ENCODE data around the gene LOC101059915.

The LOC101059915 gene

GRCh38 chrX:71650333-71650969 is 16.9 kb upstream of the LOC101059915 start:
- no peak overlapping the region for H3K4me3 Mint-ChIP-seq
- H3K4me1 Mint-ChIP-seq: no peaks in the 10 kb centered on the region

GRCh38 chrX:71652405-71652804 is 14.9 kb upstream of the LOC101059915 start:
- no peaks in the 10 kb centered on the region for H3K27me3 ChIP-seq (ENCODE audit: control insufficient read depth, insufficient read depth, low read length, poor library complexity, severe bottlenecking)
- H3K4me3 Mint-ChIP-seq: no peak overlapping the region
- H3K36me3 Mint-ChIP-seq (ENCODE audit: low read depth): no peaks in the 10 kb centered on the region
- no peaks in the 10 kb centered on the region for H3K4me1 ChIP-seq (ENCODE audit: control insufficient read depth, insufficient read depth, low read length)
- no peaks in the 10 kb centered on the region for H3K27me3 Mint-ChIP-seq (ENCODE audit: insufficient read depth)
- no peak overlapping the region for H3K27ac ChIP-seq (ENCODE audit: low read depth, low read length)
- peaks cover 68% of the 10 kb centered on the region for H3K9me3 Mint-ChIP-seq
- no peaks in the 10 kb centered on the region for H3K9me3 ChIP-seq (ENCODE audit: control insufficient read depth, low read length)
- H3K9ac ChIP-seq (ENCODE audit: extremely low read depth, low read length, poor library complexity, severe bottlenecking): no peak overlapping the region
- H3K27ac Mint-ChIP-seq: no peak overlapping the region
- no peaks in the 10 kb centered on the region for H3K36me3 ChIP-seq (ENCODE audit: control insufficient read depth, insufficient read depth, low read length)
- H3K4me1 Mint-ChIP-seq: no peaks in the 10 kb centered on the region
- no peak overlapping the region for H3K4me3 ChIP-seq (ENCODE audit: low read length)
- TF ChIP-seq, protein P1, sequence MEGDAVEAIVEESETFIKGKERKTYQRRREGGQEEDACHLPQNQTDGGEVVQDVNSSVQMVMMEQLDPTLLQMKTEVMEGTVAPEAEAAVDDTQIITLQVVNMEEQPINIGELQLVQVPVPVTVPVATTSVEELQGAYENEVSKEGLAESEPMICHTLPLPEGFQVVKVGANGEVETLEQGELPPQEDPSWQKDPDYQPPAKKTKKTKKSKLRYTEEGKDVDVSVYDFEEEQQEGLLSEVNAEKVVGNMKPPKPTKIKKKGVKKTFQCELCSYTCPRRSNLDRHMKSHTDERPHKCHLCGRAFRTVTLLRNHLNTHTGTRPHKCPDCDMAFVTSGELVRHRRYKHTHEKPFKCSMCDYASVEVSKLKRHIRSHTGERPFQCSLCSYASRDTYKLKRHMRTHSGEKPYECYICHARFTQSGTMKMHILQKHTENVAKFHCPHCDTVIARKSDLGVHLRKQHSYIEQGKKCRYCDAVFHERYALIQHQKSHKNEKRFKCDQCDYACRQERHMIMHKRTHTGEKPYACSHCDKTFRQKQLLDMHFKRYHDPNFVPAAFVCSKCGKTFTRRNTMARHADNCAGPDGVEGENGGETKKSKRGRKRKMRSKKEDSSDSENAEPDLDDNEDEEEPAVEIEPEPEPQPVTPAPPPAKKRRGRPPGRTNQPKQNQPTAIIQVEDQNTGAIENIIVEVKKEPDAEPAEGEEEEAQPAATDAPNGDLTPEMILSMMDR (conservative IDR thresholded peaks at IDR 0.05): peak; percentile 76
- DNase-seq: peak; percentile 76
- WGBS, 2 experiments (ENCODE audit: insufficient coverage in 1 of 2, insufficient read length in 1 of 2): 100% methylated on average over 1 of the region's 2 CpGs; no CpG with 5 or more reads in 1 of the 2 experiments

More at GRCh38 chrX:71650333-71650969, 16.9 kb upstream of the LOC101059915 start:
- Histone ChIP-seq H3K4me3 (ENCODE audit: low read length) (no peak overlapping the region), H3K9ac (ENCODE audit: extremely low read depth, low read length, poor library complexity, severe bottlenecking) (no peak overlapping the region), H3K27ac (ENCODE audit: low read depth, low read length) (no peak overlapping the region), H3K9me3 (ENCODE audit: control insufficient read depth, low read length) (no peaks in the 10 kb centered on the region), H3K27me3 (ENCODE audit: control insufficient read depth, insufficient read depth, low read length, poor library complexity, severe bottlenecking) (no peaks in the 10 kb centered on the region), H3K36me3 (ENCODE audit: control insufficient read depth, insufficient read depth, low read length) (no peaks in the 10 kb centered on the region), H3K4me1 (ENCODE audit: control insufficient read depth, insufficient read depth, low read length) (no peaks in the 10 kb centered on the region)
- TF ChIP-seq, protein P1 (conservative IDR thresholded peaks at IDR 0.05): peak; percentile 33
- WGBS, 2 experiments (ENCODE audit: insufficient coverage in 1 of 2, insufficient read length in 1 of 2): 82 to 100% methylated on average over 1 to 2 of the region's 4 CpGs
- DNase-seq: no peak
- H3K27me3 Mint-ChIP-seq (ENCODE audit: insufficient read depth): no peaks in the 10 kb centered on the region
- H3K36me3 Mint-ChIP-seq (ENCODE audit: low read depth): no peaks in the 10 kb centered on the region
- H3K9me3 Mint-ChIP-seq: peaks cover 65% of the 10 kb centered on the region
- no peak overlapping the region for H3K27ac Mint-ChIP-seq

DNA sequence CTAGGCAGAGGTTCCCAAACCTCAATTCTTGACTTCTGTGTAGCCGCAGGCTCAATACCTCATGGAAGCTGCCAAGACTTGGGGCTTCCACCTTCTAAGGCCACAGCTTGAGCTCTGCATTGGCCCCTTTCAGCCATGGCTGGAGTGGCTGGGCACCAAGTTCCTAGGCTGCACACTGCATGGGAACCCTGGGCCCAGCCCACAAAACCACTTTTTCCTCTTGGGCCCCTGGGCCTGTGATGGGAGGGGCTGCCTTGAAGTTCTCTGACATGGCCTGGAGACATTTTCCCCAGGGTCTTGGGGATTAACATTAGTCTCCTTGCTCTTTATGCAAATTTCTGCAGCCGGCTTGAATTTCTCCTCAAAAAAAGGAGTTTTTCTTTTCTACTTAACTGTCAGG is 14.0 kb upstream of the LOC101059915 start:
- H3K4me3 ChIP-seq (ENCODE audit: low read length): no peak overlapping the region
- no peak for DNase-seq
- 93% methylated on average over 2 of the region's 2 CpGs; no CpG with 5 or more reads in 1 of the 2 experiments for WGBS, 2 experiments (ENCODE audit: insufficient coverage in 1 of 2, insufficient read length in 1 of 2)
- H3K9me3 ChIP-seq (ENCODE audit: control insufficient read depth, low read length): no peaks in the 10 kb centered on the region
- H3K27me3 Mint-ChIP-seq (ENCODE audit: insufficient read depth): no peaks in the 10 kb centered on the region
- H3K9ac ChIP-seq (ENCODE audit: extremely low read depth, low read length, poor library complexity, severe bottlenecking): no peak overlapping the region
- no peak overlapping the region for H3K27ac Mint-ChIP-seq
- H3K36me3 ChIP-seq (ENCODE audit: control insufficient read depth, insufficient read depth, low read length): no peaks in the 10 kb centered on the region
- no peak overlapping the region for H3K27ac ChIP-seq (ENCODE audit: low read depth, low read length)
- H3K9me3 Mint-ChIP-seq: peaks cover 72% of the 10 kb centered on the region
- H3K4me3 Mint-ChIP-seq: no peak overlapping the region
- H3K4me1 ChIP-seq (ENCODE audit: control insufficient read depth, insufficient read depth, low read length): no peaks in the 10 kb centered on the region
- TF ChIP-seq, protein P1 (conservative IDR thresholded peaks at IDR 0.05): no peak
- H3K4me1 Mint-ChIP-seq: no peaks in the 10 kb centered on the region
- no peaks in the 10 kb centered on the region for H3K36me3 Mint-ChIP-seq (ENCODE audit: low read depth)
- H3K27me3 ChIP-seq (ENCODE audit: control insufficient read depth, insufficient read depth, low read length, poor library complexity, severe bottlenecking): no peaks in the 10 kb centered on the region
